Large intestine (tissue), 3 donors: ENCODE measurements around the gene CERS1. TPM values are rescaled to one million over a fixed set of nuclear protein-coding genes. Genes with fewer than 3 reads are reported as not detected.
A peak's percentile ranks its signal among the peaks of the same experiment; 100 is the strongest.

Source experiments
- DNase-seq, 2 donors: peaks; one replicate each; pipeline versions ENCODE4 v3.0.0 to v3.0.0-alpha.2; 2013
- H3K27ac ChIP-seq: one replicate; pipeline ENCODE4 v1.5.1; 2013; ENCODE audit warnings: low read length
- H3K27me3 ChIP-seq: 2 replicates; pipeline ENCODE4 v1.6.1; 2013; ENCODE audit warnings: low read length; ENCODE audit not compliant: control insufficient read depth, insufficient read depth
- H3K36me3 ChIP-seq: 2 replicates; pipeline ENCODE4 v1.6.1; 2013; ENCODE audit warnings: low read length; ENCODE audit not compliant: control insufficient read depth, insufficient read depth
- H3K4me1 ChIP-seq: one replicate; pipeline ENCODE4 v1.6.1; 2013; ENCODE audit warnings: low read length; ENCODE audit not compliant: control insufficient read depth, insufficient read depth
- H3K4me3 ChIP-seq: one replicate; pipeline ENCODE4 v1.5.1; 2013; ENCODE audit warnings: low read length
- H3K9me3 ChIP-seq: one replicate; pipeline ENCODE4 v1.6.1; 2013; ENCODE audit warnings: mild to moderate bottlenecking, low read depth, low read length, moderate library complexity; ENCODE audit not compliant: control insufficient read depth
- WGBS: methylation state at CpG from one replicate; pipeline ENCODE4 v1.1.5; 2013; ENCODE audit warnings: low lambda C conversion rate; ENCODE audit not compliant: insufficient coverage; 5-methylcytosine and 5-hydroxymethylcytosine counted together
- polyA plus RNA-seq: library from polyadenylated mRNA; unstranded; fragments of 120-200 nt; gene quantifications from one replicate; pipeline ENCODE4 v1.2.1, GENCODE V29; 2013

Gene CERS1
- polyA plus RNA-seq, 1 donor: 3.1 TPM

DNA sequence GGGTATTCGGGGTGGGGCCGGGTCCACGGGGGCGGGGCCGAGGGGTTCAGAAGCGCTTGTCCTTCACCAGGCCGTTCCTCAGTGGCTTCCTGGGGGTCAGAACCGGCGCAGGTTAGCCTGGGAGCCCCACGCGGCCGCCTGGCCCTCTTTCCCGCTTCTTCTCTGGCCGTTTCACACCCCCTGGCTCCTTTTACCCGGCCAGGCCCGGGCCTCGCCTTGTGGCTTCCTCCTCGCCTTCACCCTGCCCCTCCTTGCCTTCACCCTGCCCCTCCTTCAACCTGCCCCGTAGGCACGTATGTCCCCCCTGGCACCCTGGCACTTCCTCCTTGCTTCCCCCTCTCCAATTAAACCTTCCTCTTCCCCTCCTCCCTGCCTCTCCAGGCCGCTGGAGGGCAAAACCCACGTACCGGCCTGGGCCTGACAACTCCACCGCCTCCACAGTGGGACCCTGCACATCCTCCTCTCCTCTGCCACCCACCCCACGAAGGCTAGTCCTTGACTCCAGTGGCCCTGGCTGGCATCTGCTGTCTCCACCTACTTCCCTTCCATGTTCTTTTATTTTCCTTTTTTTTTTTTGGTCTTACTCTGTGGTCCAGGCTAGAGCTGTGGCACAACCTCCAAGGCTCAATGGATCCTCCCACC is 25.3 kb downstream of the CERS1 start:
- Histone ChIP-seq H3K27me3 (peaks cover 24% of the 10 kb centered on the region), H3K36me3 (peaks cover 26% of the 10 kb centered on the region), H3K4me1 (peaks cover 2% of the 10 kb centered on the region), H3K9me3 (peaks cover 6% of the 10 kb centered on the region), H3K4me3 (no peak overlapping the region), H3K27ac (no peak overlapping the region)
- 60% methylated on average over 2 of the region's 25 CpGs for WGBS
- DNase-seq: no peak

DNA sequence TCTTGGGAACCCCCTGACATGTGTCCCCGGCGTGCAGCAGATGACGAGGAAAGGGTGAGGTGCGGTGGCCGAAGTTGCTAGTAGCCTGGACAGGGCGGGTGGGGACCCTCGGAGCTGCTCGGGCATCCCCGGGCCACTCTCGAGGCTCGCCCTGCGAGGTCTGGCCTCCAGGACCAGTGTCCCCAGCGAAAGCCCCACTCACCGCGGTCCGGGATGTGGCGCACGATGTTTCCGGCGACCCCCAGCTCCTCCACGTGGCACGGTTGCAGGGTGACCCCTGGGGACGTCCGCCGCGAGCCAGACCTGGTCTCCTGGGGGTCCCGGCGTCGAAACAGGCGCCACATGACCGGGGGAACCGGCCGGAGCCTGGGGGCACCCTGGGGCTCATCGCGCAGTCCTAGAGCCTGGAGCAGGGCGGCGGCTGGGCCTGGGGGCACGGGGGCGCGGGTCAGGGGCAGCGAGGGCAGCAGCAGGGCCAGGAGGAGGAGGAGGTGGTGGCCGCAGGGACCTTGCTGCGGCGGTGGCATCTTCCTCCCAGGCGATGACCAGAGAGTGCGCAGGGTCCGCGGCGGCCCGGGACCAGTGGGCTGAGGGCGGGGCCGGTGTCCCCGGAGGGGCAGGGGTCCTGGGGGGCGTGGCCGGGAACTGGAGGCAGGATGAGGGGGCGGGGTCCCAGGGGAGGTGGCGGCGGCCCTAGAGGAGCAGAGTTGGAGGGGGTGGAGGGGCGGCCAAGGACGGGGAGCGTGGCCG is 26.0 kb downstream of the CERS1 start:
- DNase-seq: no peak
- no CpG with 5 or more reads among the region's 62 CpGs for WGBS

DNA sequence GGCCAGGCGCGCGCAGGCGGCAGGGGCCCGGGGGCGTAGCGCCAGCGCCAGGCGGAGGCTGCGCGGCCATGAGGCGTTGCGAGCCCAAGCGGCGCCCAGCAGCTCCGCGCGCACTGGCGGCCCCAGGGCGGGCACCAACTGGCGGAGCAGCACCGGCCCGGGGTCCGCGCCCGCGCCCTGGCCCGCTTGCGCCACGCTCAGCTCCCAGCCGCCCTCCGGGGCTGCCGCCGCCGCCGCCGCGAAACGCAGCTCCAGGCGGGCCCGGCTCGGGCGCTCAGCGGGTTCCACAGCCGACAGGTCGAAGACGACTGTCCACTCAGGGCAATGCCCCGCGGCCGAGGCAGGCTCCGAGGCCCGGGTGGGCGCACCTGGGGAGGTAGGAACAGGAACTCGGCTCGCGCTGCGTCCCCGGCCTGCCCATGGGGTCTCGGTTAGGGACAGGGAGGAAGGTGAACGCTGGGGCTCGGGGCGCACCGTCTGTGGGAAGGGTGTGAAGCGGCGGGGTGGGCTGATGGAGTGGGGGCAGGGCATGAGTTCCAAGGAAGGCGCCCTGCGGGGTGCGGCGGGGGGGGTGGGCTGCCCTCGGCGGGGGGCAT is 26.8 kb downstream of the CERS1 start:
- H3K27ac ChIP-seq: no peak overlapping the region
- no peak for DNase-seq
- H3K4me1 ChIP-seq: peaks cover 2% of the 10 kb centered on the region
- no peak overlapping the region for H3K4me3 ChIP-seq
- H3K9me3 ChIP-seq: peaks cover 6% of the 10 kb centered on the region
- WGBS: no CpG with 5 or more reads among the region's 71 CpGs
- H3K27me3 ChIP-seq: peaks cover 24% of the 10 kb centered on the region
- H3K36me3 ChIP-seq: peaks cover 41% of the 10 kb centered on the region

More for the DNA sequence above, 26.0 kb downstream of the CERS1 start:
- Histone ChIP-seq H3K9me3 (peaks cover 6% of the 10 kb centered on the region), H3K4me1 (peaks cover 2% of the 10 kb centered on the region), H3K27ac (no peak overlapping the region), H3K36me3 (peaks cover 32% of the 10 kb centered on the region), H3K4me3 (no peak overlapping the region), H3K27me3 (peaks cover 24% of the 10 kb centered on the region)

DNA sequence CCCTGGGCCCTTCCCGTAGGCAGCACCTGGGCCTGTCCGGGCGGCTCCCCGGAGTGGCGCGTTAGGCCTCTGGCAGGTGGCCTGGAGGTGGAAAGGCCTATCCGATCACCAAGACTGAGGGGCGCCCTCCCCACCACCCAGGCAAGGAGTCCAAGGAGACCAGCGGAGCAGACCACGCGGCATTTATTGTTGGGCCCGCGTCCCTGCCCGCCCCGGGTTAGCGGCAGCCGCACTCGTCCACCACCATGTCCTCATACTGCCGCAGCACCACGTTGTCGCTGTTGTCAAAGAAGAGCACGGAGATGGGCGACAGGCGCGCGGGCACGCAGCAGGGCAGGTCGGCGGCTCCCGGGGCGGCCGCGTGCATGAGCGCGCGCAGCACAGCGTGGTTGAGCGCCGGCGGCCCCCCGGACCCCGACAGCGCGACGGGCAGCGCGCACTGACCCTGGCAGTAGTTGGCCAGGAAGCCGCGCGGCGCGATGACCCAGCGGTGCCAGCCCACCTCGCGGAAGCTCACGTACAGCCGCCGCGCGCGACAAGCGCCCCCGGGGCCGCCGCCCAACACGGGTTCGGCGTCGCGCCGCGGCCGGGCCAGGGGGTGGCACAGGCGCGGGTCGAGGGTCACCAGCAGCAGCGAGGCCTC is 27.5 kb downstream of the CERS1 start:
- no CpG with 5 or more reads among the region's 77 CpGs for WGBS
- Histone ChIP-seq H3K4me1 (peaks cover 2% of the 10 kb centered on the region), H3K36me3 (peaks cover 47% of the 10 kb centered on the region), H3K9me3 (peaks cover 6% of the 10 kb centered on the region), H3K27ac (no peak overlapping the region), H3K27me3 (peaks cover 24% of the 10 kb centered on the region), H3K4me3 (no peak overlapping the region)
- DNase-seq: peak in 1 of 2 donors; percentile 50

DNA sequence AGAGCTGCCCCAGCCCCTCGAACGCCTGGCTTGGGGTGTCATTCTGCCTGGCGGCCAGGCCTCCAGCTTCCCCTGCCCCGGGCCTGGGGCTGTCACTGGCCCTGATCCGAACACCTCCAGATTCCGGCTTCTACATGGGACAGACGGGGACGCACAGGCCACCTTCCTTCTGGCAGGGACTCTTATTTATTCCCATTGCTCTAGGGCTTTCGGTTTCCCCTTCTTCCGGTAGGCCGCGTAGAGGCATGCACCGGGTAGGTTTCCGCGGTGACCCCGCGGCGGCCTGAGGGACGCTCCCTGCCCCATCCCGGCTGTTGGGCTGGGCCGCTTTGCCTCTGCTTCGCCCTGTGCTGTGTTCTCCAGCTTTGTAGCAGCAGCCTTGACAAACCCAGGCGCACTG is 28.2 kb downstream of the CERS1 start:
- Histone ChIP-seq H3K4me3 (no peak overlapping the region), H3K27ac (no peak overlapping the region), H3K4me1 (peaks cover 2% of the 10 kb centered on the region), H3K27me3 (peaks cover 24% of the 10 kb centered on the region), H3K9me3 (peaks cover 6% of the 10 kb centered on the region), H3K36me3 (peaks cover 54% of the 10 kb centered on the region)
- no peak for DNase-seq
- no CpG with 5 or more reads among the region's 23 CpGs for WGBS

DNA sequence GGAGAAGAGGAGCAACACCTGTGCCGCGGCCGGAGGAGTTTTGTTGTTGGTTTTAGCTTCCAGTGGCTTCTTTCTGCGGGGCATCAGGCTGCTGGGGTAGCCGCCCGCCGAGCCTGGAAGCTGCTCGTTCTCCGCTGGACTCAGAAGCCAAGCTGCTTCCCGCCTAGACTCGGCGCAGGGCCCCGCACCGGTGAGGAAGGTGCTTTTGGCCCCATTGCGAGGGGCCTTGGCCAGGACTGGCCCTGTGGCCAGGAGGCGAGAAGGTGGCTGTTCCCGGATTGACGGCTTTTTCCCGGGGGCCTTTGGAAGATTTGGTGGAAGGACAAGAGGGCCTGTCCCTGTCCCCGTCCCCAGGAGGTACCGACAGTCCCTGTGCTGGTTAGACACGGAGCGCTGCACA is 28.8 kb downstream of the CERS1 start:
- no peak for DNase-seq
- H3K27ac ChIP-seq: no peak overlapping the region

DNA sequence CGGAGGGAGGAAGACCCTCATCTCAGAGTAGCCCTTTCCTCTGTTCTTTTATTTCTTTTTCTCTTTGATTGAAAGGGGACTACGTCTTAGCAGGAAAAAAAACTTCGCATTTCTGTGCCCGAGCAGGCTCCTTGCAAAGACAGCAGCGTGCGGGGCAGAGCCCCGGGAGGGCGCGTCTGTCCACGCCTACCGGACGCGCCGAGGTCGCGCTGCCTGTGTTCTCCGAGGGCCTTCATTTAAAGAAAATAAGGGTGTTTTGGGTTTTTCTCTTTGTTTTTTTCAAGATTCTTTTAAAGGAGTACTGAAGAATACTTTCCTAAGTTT is 29.2 kb downstream of the CERS1 start:
- no peak for DNase-seq
- peaks cover 2% of the 10 kb centered on the region for H3K4me1 ChIP-seq
- H3K9me3 ChIP-seq: peaks cover 6% of the 10 kb centered on the region
- peaks cover 64% of the 10 kb centered on the region for H3K36me3 ChIP-seq
- no CpG with 5 or more reads among the region's 17 CpGs for WGBS
- H3K27ac ChIP-seq: no peak overlapping the region
- H3K27me3 ChIP-seq: peaks cover 24% of the 10 kb centered on the region
- no peak overlapping the region for H3K4me3 ChIP-seq

More for the DNA sequence above, 28.8 kb downstream of the CERS1 start:
- WGBS: no CpG with 5 or more reads among the region's 23 CpGs
- Histone ChIP-seq H3K27me3 (peaks cover 24% of the 10 kb centered on the region), H3K4me1 (peaks cover 2% of the 10 kb centered on the region), H3K4me3 (no peak overlapping the region), H3K36me3 (peaks cover 60% of the 10 kb centered on the region), H3K9me3 (peaks cover 6% of the 10 kb centered on the region)

DNA sequence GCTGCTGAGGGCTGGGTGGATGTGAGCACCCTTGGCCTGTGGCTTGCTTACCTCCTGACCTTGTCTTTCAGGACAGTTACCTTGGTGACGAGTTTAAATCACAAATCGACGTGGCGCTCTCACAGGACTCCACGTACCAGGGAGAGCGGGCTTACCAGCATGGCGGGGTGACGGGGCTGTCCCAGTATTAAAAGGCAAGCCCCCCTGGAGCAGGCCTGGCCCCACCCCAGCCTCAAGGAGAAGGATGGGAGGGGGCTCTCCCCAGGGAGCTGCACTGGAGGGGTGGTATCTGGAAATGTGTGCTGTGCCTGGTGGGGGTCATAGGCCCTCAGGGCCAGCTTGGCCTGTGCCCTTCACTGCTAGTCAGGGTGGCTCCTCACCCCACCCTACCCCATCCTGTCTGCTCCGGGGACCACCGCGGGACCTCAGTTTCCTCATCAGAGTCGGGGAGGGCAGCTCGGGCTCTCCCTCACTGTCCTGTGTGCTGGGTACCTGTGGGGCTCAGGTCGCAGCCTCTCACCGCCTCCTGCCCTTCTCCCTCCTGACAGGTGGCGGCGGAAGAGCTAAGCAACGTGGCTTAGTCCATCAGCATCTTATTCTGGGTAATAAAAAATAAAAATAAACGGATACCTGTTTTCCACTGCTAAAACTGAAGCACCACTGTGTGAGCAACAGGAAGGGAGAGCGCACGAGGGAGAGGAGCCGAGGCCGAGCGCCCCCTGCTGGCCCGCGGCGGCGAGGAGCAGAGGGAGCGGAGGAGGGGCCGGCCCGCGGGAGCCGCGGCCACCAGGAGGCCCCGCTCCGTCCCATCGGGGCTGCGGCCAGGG is 29.8 kb downstream of the CERS1 start:
- peaks cover 24% of the 10 kb centered on the region for H3K27me3 ChIP-seq
- H3K36me3 ChIP-seq: peaks cover 70% of the 10 kb centered on the region
- WGBS: 100% methylated on average over 1 of the region's 38 CpGs
- H3K4me1 ChIP-seq: peaks cover 2% of the 10 kb centered on the region
- H3K9me3 ChIP-seq: peaks cover 6% of the 10 kb centered on the region
- DNase-seq: peak in 1 of 2 donors; percentile 55
- no peak overlapping the region for H3K27ac ChIP-seq
- H3K4me3 ChIP-seq: no peak overlapping the region

DNA sequence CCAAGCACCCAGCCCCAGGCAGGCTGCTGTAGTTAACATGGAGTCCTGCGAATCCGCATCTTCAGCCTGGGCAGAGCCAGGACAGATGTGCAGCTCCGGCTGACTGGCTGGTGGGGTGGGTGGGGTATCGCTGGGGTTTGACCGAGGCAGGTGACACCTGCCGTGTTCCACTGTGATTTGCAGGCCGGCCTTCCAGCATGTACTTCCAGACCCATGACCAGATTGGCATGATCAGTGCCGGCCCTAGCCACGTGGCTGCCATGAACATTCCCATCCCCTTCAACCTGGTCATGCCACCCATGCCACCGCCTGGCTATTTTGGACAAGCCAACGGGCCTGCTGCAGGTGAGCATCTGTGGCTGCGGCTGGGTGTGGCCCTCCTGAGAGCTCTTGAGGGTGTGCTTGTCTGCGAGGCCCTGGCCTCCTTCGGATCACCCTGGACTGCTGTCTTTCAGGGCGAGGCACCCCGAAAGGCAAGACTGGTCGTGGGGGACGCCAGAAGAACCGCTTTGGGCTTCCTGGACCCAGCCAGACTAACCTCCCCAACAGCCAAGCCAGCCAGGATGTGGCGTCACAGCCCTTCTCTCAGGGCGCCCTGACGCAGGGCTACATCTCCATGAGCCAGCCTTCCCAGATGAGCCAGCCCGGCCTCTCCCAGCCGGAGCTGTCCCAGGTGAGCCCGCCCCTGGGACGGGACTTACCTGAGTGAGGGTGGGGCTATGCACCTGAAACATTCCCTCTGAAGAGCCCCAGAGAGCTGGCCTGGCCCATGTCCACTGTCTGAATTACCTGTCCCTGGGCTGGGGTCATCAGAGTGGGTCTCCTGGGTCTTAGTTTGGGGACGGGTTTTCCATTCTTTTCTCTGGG is 30.6 kb downstream of the CERS1 start:
- Histone ChIP-seq H3K27ac (no peak overlapping the region), H3K36me3 (peaks cover 79% of the 10 kb centered on the region), H3K4me1 (peaks cover 2% of the 10 kb centered on the region), H3K27me3 (peaks cover 18% of the 10 kb centered on the region), H3K9me3 (peaks cover 6% of the 10 kb centered on the region), H3K4me3 (no peak overlapping the region)
- no peak for DNase-seq
- WGBS: no CpG with 5 or more reads among the region's 27 CpGs
